Erythroblast (primary cell): ENCODE results near the gene ADAMTSL2.

ENCODE experiments used
- DNase-seq, 2 experiments: peaks; one replicate each; lab custom pipeline; 2025; lab: John Stamatoyannopoulos, UW
- GATA1 ChIP-seq: IDR thresholded peaks from 2 replicates; pipeline ENCODE4 v1.6.1; 2011; ENCODE audit warnings: low read depth, mild to moderate bottlenecking, control low read depth, low read length, moderate library complexity
- POLR2A ChIP-seq: IDR thresholded peaks from 2 replicates; pipeline ENCODE4 v1.6.1; 2011; ENCODE audit warnings: mild to moderate bottlenecking, low read length

Gene ADAMTSL2

GRCh38 chr9:133589454-133590227 lies 55.1 kb downstream of the ADAMTSL2 start:
- peak; percentile 35 to 53 for DNase-seq

GRCh38 chr9:133590231-133590855 lies 55.8 kb downstream of the ADAMTSL2 start:
- DNase-seq: no peak
- TF ChIP-seq GATA1 (no peak), POLR2A (no peak)

More at GRCh38 chr9:133589454-133590227, 55.1 kb downstream of the ADAMTSL2 start:
- TF ChIP-seq GATA1: no peak
- no peak for TF ChIP-seq POLR2A

- DNase-seq: no peak
- TF ChIP-seq POLR2A (no peak), GATA1 (no peak)
Measured at GRCh38 chr9:133591116-133591910, 56.8 kb downstream of the ADAMTSL2 start.

GRCh38 chr9:133591985-133592384 lies 57.5 kb downstream of the ADAMTSL2 start:
- DNase-seq: no peak
- TF ChIP-seq GATA1 (no peak), POLR2A (no peak)

- no peak for DNase-seq
- TF ChIP-seq GATA1 (no peak), POLR2A (no peak)
Measured at GRCh38 chr9:133592731-133593409, 58.4 kb downstream of the ADAMTSL2 start.

GRCh38 chr9:133593587-133594253 lies 59.2 kb downstream of the ADAMTSL2 start:
- TF ChIP-seq GATA1 (no peak), POLR2A (no peak)
- DNase-seq: no peak

- TF ChIP-seq POLR2A (no peak), GATA1 (no peak)
- DNase-seq: no peak
Measured at GRCh38 chr9:133594310-133594709, 59.8 kb downstream of the ADAMTSL2 start.

- TF ChIP-seq GATA1 (no peak), POLR2A (no peak)
- DNase-seq: no peak
Measured at GRCh38 chr9:133595910-133596309, 61.4 kb downstream of the ADAMTSL2 start.

- peak; percentile 24 to 28 for DNase-seq
- TF ChIP-seq GATA1: no peak
- TF ChIP-seq POLR2A: no peak
Measured at GRCh38 chr9:133597316-133597957, 62.9 kb downstream of the ADAMTSL2 start.

GRCh38 chr9:133598978-133599377 lies 64.5 kb downstream of the ADAMTSL2 start:
- TF ChIP-seq POLR2A (no peak), GATA1 (no peak)
- no peak for DNase-seq

- TF ChIP-seq GATA1: no peak
- no peak for TF ChIP-seq POLR2A
- DNase-seq: no peak
Measured at GRCh38 chr9:133599470-133600173, 65.1 kb downstream of the ADAMTSL2 start.

GRCh38 chr9:133600739-133601138 lies 66.2 kb downstream of the ADAMTSL2 start:
- no peak for DNase-seq
- no peak for TF ChIP-seq GATA1
- TF ChIP-seq POLR2A: no peak

- DNase-seq: no peak
- no peak for TF ChIP-seq POLR2A
- no peak for TF ChIP-seq GATA1
Measured at GRCh38 chr9:133601746-133602145, 67.2 kb downstream of the ADAMTSL2 start.
